GM21390 (cell line): ENCODE measurements around the gene TMEM119.
A peak's percentile ranks its signal among the peaks of the same experiment; 100 is the strongest.
"Not testable (repeated sequence)": the region's sequence is repeated elsewhere in the genome, so short reads cannot be mapped to it uniquely, and the experiment has no call there.

Experiments
- ATAC-seq: cut with Tn5 transposase; IDR thresholded peaks from one replicate; pipeline ENCODE4 v1.9.1; 2021; ENCODE audit not compliant: unreplicated experiment

Gene TMEM119

DNA sequence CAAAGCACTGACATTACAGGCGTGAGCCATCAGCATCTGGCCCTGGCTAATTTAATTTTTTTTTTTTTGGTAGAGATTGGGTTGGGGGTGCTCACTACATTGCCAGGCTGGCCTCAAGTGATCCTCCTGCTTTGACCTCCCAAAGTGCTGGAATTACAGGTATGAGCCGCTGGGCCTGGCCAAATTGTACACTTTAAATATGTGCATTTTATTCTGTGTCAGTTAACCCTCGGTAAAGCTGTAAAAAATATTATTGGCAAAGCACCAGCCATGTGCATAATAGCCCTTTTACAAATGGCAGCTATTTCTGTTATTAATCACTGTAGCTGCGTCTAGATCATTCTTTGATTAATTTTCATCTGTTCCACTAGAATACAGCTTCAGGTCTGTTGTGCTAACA, 12.0 kb downstream of the TMEM119 start:
- ATAC-seq: no peak

DNA sequence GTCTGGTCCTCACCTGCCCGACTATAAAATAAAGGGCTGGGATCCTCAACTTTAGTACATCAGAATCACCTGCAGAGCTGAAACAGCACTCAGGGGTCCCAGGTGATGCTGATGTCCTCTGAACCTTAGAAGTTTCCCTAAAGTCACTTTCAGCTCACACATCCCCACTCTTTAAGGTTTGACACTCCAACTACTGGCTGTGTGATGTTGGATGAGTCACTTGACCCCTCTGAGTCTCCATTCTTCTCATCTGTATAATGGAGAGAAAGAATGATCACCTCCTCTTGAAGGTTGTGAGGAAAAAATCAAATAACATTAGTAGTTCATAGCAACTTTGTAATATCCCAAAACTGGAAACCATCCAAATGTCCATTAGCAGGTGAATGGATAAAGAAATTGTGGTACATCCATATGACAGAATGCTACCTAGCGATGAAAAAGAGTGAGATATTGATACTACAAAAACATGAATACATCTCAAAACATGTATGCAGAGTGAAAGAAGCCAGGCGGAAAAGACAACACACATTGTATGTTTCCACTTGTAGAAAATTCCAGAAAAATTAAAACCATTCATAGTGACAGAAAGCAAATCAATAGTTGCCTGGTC, 13.3 kb downstream of the TMEM119 start:
- no peak for ATAC-seq

DNA sequence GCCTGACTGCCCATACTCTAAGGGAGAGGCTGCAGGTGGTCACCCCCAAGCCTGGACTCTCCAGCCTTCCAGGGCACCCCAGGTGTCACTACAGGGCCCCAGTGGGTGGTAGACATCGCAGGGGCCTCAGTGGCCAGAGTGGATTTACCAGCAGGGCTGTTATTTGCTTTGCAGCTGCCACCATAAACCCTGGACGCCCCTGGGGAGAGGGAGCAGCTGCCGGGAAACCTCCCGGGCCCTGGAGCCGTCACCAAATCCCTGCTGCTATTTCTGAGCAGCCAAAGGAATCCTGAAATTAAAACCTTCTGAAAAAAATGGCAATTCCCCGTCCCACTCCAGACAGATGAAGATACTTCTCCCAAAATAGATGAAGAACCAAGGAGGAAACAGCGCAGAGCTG, 13.9 kb downstream of the TMEM119 start:
- ATAC-seq: no peak

DNA sequence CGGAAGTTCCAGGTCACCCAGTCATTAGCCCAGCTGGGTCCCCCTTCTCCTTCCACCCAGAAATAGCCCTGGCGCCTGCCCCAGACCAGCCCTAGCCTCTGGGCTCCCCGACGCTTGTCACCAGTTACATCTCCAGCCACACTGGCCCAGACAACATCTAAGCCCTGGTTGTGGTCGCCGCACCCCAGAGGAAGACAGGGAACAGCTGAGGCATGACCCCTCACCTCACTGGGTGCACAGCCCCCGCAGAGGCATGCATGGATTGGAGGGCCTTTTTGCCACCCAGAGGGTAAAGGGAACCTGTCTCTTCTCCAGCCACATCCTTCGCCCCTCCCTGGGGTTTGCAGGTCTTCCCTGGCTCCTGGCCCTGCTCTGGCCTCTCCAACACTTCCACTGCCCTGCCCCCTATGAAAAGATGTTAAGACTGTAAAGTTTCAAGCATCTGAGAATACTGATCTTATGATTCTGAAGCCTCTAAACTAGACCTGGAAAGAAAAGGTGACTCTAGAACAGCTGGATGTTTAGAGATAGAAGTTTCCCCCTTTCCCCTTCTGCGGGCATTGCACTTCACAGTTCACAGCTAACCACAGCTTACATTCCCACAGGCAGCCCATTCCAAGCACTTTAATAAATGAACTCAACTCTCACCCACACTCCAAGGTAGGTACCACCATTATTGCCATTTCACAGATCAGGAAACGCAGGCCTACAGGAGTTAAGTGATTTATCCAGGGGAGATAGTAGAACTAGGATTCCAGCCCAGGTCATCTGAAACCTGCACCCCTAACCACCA, 14.7 kb downstream of the TMEM119 start:
- no peak for ATAC-seq

DNA sequence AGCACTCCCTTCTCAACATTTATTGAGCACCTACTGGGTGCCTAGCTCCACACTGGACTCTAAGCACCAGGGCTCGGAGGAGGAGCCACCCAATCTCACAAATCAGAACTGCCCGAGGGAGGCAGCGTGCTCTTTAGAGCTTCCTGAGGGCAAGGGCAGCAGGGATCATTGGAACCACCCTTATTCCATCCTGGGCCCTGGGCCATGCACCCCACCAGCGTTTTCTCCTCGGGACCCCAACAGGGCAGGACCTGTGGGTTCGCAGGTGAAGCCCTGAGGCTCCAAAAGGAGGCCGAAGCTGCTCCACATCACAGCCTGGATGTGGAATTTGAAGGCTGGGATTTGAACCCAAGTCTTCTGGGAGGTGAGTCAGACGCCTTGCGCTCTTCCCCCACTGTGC, 15.4 kb downstream of the TMEM119 start:
- no peak for ATAC-seq

DNA sequence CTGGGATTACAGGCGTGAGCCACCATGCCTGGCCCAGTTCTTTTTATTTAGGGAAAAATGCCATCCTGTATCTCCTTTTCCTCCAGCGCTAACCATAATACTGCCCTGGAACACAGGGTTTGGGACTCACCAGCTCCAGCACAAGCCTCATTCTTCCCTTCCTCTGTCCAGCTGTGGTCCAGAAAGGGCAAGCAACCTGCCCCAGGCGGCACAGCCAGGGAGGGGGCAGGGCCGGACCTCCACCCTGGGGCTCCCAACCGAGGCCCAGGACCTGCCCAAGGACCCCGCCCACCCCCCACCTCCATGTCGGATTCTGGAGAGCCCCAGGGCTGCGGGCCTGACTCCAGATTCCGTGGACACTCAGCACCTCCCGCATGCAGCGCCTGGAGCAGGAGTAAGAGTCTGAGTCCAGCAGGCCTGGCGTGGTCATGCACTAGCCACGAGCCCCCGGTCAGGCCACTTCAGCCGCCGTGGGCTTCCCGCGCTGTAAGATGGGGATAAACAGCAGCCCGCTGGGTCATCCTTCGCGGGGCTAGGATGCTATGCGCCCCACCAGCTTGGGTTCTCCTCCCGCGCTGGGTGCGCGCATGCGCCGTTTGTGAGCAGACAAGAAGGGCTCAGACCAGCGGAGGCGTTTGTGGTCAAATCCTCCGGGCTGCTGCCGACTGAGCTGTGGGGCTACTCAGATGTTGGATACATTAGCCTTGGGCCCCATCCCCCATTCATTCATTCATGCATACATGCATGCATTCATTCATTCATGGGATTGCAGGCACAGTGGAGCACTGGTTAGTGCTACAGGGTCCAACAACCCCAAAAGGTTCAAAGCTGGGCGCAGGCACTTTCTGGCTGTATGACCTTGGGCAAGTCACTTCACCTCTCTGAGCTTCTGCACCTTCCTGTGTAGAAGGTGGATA, 16.3 kb downstream of the TMEM119 start:
- ATAC-seq: no peak

DNA sequence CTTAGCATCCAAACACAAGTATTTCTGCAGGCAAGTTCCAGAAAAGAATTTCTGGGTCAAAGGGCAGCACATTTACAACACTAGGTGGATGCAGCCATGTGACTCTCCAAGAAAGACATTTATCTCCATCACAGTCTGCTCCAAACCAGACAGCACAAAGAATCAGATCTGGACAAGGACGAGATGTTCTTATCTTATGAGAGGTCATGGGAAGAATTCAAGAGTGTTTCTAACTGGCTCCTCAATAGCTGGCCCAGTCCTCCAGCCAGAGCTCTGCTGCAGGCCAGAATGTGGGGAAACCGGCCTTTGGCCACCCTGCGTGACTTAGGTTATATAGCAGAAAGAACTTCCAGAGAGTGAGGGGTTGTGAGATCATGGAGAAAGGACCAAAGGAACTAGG, 17.4 kb downstream of the TMEM119 start:
- ATAC-seq: no peak

DNA sequence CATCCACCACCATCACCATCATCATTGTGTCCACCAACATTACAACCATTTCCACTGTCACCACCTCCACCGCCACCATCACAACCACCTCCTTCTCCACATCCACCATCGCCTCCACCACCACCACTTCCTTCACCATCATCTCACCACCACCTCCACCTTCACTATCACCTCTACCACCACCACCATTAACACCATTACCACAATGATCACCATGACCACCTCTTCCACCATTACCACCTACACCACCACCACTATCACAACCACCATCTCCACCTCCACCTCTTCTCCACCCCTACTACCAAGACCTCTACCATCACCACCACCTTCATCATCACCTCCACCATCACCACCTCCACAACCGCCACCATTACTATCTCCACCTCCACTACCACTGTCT, 19.1 kb downstream of the TMEM119 start:
- no peak for ATAC-seq

DNA sequence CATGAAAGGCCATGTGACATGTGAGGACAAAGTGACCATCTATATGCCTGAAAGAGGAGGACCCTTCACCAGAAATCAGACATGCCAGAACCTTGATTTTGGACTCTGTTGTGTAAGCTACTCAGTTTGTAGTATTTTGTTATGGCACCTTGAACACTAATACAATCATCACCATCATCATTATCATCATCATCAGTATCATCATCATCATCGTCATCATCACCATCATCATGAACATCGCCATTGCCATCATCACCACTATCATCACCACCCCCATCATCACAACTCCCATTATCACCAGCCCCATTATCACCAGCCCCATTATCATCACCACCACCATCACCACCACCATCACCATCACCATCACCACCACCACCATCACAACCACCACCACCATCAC, 19.6 kb downstream of the TMEM119 start:
- no peak for ATAC-seq

DNA sequence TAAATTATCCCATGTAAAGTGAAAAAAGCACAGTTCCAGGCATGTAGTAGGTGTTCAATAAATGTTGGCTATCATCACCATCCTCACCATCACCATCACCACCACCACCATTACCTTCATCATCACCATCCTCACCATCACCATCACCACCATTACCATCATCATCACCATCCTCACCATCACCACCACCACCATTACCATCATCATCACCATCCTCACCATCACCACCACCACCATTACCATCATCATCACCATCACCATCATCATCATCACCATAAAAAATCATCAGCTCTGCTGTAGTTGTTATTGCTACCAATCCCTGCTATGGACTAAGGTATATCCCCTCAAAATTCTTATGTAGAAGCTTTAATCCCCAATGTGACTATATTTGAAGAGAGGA, 20.4 kb downstream of the TMEM119 start:
- ATAC-seq: no peak

DNA sequence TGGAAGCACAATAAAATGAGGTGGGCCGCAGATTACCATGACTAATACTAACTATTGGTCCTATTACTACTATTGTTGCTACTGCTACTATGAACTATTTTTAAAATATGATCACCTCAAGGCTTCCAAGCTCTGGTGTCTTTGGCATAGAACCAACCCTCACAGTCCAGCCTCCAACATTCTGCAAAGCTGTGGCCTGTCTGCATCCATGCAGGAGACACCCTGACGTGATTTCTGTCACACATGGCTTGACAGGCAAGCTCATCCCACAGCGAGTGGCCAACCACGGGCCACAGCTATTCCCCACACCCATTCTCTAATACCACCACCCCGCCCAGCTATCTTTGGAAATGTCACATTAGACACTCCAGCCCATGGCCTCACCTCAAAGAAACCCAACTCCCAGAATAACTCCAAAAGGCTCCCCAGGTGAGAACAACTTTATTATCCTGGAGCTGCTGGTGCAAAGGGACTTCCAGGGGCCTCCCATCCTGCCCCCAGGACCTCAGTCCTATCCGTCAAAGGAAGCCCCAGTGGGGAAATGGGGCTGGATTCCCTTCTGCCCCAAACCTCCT, 21.1 kb downstream of the TMEM119 start:
- no peak for ATAC-seq

DNA sequence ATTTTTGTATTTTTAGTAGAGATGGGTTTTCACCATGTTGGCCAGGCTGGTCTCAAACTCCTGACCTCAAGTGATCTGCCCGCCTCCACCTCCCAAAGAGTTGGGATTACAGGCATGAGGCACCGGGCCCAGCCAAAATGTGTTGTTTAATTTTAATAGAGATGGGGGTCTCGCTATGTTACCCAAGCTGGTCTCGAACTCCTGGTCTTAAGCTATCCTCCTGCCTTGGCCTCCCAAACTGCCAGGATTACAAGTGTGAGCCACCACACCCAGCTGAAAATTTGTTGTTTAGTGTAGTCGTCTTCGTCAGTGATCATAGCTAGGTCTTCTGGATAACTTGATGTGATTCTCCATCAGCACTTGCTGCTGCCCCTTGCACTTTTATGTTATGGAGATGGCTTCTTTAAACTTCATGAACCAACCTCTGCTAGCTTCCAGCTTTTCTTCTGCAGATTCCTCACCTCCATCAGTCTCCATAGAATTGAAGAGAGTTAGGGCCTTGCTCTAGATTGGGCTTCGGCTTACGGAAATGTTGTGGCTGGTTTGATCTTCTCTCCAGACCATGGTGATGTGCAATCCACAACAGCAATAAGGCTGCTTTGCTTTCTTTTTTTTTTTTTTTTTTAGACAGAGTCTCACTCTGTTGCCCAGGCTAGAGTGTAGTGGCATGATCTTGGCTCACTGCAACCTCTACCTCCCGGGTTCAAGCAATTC, 22.5 kb downstream of the TMEM119 start:
- no peak for ATAC-seq

DNA sequence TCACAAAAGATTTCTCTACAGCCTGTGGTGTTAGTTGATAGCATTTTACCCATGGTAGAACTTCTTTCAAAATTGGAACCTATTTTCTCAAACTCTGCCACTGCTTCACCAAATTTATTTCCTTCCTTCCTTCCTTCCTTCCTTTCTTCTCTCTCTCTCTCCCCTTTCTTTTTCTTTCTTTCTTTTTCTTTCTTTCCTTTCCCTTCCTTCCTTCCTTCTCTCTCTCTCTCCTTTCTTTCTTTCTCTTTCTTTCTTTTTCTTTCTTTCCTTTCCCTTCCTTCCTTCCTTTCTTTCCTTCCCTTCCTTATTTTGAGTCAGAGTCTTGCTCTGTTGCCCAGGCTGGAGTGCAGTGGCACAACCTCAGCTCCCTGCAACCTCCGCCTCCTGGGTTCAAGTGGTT, 23.6 kb downstream of the TMEM119 start:
- not testable (repeated sequence) for ATAC-seq

DNA sequence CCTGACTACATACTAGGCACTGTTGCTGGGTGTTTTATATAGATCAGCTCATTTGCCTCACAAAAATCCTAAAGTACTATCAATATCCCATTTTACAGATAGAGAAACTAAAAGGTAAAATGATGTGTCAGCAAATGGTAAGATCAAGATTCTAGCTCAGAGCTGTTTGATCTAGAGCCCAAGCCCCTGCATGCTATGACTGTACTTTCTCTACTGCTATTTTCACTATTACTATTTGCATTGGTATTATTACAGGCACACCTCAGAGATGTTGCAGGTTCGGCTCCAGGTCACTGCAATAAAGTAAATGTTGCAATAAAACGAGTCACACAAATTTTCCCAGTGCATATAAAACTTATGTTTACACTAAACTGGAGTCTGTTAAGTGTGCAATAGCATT, 24.6 kb downstream of the TMEM119 start:
- ATAC-seq: peak; percentile 30

DNA sequence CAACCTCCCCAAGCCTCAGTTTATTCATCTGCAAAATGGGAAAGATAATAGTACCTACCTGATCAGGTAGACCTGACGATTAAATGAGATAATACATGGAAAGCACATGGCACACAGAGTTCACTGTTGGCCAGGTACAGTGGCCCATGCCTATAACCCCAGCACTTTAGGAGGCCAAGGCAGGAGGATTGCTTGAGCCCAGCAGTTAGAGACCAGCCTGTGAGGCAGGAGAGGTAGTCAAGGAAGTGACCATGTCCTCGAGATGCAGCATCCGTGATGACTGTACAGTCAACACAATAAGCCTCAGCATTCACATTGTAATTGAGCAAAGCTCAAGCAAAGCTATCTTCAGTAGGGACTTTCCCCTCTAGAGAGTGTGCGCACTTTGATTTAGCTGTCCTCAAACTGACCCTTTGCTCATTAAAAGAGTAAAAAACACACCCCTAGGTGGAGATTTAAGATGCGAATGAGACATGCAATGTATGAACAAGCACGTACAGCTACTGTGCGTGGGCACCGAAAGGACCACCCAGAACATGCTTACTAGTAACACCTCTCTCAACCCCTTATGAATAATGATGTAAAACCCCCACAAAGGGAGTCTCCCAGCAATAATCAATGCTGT, 25.6 kb downstream of the TMEM119 start:
- no peak for ATAC-seq

DNA sequence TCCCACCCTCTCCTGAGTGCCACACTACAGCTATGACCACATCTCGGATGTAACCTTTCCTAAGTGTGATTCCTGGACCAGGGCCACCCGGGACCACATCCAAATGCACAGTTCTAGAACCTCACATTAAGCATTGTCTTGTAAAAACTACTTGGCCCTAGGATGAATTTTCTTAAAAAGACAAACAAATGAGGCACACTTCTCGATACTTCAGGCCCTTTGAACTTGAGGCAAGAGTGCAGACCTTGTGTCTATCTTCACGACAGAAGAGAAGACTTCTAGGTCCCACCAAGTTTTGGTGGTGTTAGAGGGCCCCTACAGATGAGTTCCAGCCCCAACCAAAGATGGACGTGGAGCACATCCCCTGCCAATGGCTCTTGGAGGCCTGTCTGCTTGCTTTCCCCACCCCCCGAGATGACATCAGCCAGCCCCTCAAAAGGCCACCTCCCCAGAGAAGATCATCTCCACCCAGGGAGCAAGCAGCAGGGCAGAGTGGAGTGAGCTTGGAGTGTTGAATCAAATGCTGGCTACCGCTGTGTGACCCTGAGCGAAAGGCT, 26.2 kb downstream of the TMEM119 start:
- ATAC-seq: no peak

DNA sequence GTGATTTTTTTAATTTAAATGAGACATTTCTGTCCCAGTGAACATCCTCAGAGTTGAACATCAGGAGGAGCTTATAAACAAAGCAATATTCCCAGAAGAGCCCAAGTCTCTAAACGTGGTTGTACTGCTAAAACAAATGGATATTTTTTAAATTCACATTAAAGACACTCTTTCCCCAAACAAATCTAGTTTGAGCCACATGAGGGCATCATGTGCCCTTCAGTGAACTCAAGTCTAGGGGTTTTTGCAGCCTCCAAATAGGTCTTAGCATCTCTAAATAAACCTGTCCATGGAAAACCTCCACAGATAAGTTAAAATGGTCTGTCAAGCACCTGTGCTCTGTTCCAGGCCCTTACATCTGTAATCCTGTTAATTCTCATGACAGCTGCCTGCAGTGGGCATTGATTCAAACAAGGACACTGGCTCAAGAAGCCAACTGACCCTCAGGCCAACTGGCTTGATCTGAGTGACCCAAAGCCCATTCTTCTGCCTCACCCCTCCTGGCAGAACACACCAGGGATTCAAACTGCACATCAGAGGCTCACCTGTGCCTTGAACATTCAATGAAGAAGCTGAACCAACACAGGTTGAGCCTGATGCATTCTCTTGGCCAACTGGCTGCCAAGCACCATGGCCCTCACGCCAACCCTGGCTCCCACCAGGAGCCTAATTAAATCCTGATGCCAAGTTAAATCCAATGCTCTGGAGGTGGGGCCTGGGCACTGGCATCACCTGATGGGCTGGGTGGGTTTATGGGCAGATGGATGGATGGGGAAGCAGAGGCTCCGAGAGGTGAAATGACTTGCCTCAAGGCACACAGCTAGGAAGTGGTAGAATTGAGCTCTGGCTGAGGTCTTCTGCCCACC, 26.9 kb downstream of the TMEM119 start:
- no peak for ATAC-seq

DNA sequence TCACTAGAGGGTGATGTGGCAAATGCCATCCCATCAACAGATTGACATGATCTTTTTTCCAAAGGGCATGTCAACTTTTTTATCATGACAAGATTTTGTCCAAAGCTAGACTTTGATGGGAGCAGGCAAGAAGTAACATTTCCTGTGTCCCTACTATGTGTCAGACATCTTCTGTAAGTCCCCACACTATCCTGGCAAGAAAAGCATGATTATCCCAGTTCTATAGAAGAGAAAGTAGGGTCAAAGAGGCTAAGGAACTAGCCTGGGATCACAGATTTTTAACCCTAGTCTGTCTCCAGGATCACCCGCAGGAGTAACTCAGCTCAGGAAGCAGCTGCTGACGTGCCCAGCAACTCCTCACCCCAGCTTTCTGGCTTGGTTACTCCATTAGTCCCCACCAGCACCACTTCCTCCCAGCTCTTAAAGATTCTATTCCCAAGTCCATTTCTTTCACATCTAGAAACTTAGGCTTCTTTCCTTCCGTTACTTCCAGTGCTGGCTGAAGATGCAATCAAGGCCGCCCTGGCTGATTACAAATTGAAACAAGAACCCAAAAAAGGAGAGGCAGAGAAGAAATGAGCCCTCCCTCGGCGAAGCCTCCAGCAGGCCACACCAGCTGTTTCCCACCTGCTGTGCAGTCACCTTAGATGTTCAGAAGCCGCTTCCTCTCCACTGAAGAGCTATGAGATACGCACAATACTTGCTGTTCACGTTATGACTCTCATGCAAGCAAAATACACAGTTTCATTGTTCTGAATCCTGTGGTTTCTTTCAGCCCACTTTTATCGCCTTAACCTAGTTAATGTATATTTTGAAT, 29.3 kb downstream of the TMEM119 start:
- peak; percentile 71 for ATAC-seq
